GM18498 (cell line): ENCODE data around the gene ARHGAP10.

Experiments used
- ATAC-seq: cut with Tn5 transposase; IDR thresholded peaks from one replicate; pipeline ENCODE4 v1.9.1; 2021; ENCODE audit warnings: mild to moderate bottlenecking, moderate library complexity; ENCODE audit not compliant: unreplicated experiment

The ARHGAP10 gene

GRCh38 chr4:147731580-147732517, at the start of gene ARHGAP10:
ARHGAP10 (plus strand) TSS chr4:147732088; CDS start chr4:147732302, 214 bp downstream.
- peak; percentile 69 for ATAC-seq

- ATAC-seq: no peak
Observed at GRCh38 chr4:147682755-147683154, 49.1 kb upstream of the ARHGAP10 start.

GRCh38 chr4:147683188-147683591, 48.7 kb upstream of the ARHGAP10 start:
- peak; percentile 22 for ATAC-seq

GRCh38 chr4:147683717-147684700, 47.9 kb upstream of the ARHGAP10 start, which contains the start of gene PRMT9:
PRMT9 (minus strand) TSS chr4:147684163; CDS start chr4:147683987, 176 bp downstream.
- peak; percentile 99 for ATAC-seq

GRCh38 chr4:147689067-147689466, 42.8 kb upstream of the ARHGAP10 start:
- no peak for ATAC-seq

- no peak for ATAC-seq
Observed at GRCh38 chr4:147691820-147692219, 40.1 kb upstream of the ARHGAP10 start.

- ATAC-seq: no peak
Observed at GRCh38 chr4:147693218-147693617, 38.7 kb upstream of the ARHGAP10 start.

- no peak for ATAC-seq
Observed at GRCh38 chr4:147696866-147697265, 35.0 kb upstream of the ARHGAP10 start.

GRCh38 chr4:147704846-147705245, 27.0 kb upstream of the ARHGAP10 start:
- ATAC-seq: no peak

- peak; percentile 57 for ATAC-seq
Observed at GRCh38 chr4:147707892-147708672, 23.8 kb upstream of the ARHGAP10 start.

- ATAC-seq: no peak
Observed at GRCh38 chr4:147709999-147710398, 21.9 kb upstream of the ARHGAP10 start.

GRCh38 chr4:147714575-147715401, 17.1 kb upstream of the ARHGAP10 start:
- no peak for ATAC-seq

- ATAC-seq: peak; percentile 93
Observed at GRCh38 chr4:147717878-147718277, 14.0 kb upstream of the ARHGAP10 start.

- ATAC-seq: no peak
Observed at GRCh38 chr4:147723326-147723725, 8.6 kb upstream of the ARHGAP10 start.

GRCh38 chr4:147724468-147725201, 7.3 kb upstream of the ARHGAP10 start:
- ATAC-seq: no peak

GRCh38 chr4:147725673-147726072, 6.2 kb upstream of the ARHGAP10 start:
- ATAC-seq: no peak

- ATAC-seq: no peak
Observed at GRCh38 chr4:147727476-147728028, 4.3 kb upstream of the ARHGAP10 start.

- no peak for ATAC-seq
Observed at GRCh38 chr4:147730333-147730732, 1.6 kb upstream of the ARHGAP10 start.
